ENCODE data around the gene IQCH. TPM values are rescaled to one million over a fixed set of nuclear protein-coding genes. Genes with fewer than 3 reads are reported as not detected.

IQCH gene
- total RNA-seq, 1 donor from 2014 or later, result 5.2 TPM

DNA sequence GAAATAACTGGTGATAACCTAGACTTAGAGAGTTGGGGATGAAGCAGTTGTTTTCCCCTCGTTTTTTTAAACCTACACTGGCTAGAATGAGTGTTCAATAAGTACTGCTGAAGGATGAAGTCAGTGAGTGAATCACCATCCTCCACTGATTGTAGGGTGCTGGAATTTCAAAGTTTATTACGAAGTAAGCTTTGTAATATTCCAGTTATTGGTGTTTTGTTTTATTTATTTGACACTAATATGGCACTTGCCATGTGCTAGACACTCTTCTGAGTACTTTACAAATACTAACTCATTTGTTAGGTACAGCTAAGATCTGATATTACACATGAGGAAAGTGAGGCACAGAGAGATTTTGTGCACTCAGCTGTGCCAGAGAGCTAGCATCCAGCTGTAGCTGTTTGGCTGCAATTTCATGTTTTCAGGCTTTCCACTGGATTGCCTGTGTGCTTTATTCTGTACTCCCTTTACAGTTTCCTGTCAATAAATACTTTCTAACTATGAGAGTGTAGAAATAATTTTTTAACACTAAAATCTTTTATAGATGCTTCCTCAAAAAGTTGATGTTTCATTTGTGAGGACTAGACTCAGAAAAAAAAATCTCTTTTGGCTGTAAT is 293.8 kb downstream of the IQCH start:
- Mint-ChIP-seq H3K9me3 (ENCODE audit: low read depth) (no peaks in the 10 kb centered on the region), H3K27me3 (no peaks in the 10 kb centered on the region), H3K4me1 (ENCODE audit: low read depth) (peaks cover 23% of the 10 kb centered on the region), H3K4me3 (ENCODE audit: low read depth) (no peak overlapping the region), H3K27ac (no peak overlapping the region), H3K36me3 (ENCODE audit: insufficient read depth) (peaks cover 8% of the 10 kb centered on the region)
- no peak for TF ChIP-seq CTCF (IDR thresholded peaks at IDR 0.05; ENCODE audit: unreplicated experiment)
- DNase-seq (ENCODE audit: low spot score, unreplicated experiment), result no peak

GRCh38 chr15:67548862-67549651 is 294.5 kb downstream of the IQCH start:
- H3K27me3 Mint-ChIP-seq, result no peaks in the 10 kb centered on the region
- H3K4me1 Mint-ChIP-seq (ENCODE audit: low read depth), result peaks cover 19% of the 10 kb centered on the region
- no peak for DNase-seq (ENCODE audit: low spot score, unreplicated experiment)
- H3K36me3 Mint-ChIP-seq (ENCODE audit: insufficient read depth), result peaks cover 8% of the 10 kb centered on the region
- no peak overlapping the region for H3K27ac Mint-ChIP-seq
- H3K9me3 Mint-ChIP-seq (ENCODE audit: low read depth), result no peaks in the 10 kb centered on the region
- no peak for TF ChIP-seq CTCF (IDR thresholded peaks at IDR 0.05; ENCODE audit: unreplicated experiment)
- no peak overlapping the region for H3K4me3 Mint-ChIP-seq (ENCODE audit: low read depth)

DNA sequence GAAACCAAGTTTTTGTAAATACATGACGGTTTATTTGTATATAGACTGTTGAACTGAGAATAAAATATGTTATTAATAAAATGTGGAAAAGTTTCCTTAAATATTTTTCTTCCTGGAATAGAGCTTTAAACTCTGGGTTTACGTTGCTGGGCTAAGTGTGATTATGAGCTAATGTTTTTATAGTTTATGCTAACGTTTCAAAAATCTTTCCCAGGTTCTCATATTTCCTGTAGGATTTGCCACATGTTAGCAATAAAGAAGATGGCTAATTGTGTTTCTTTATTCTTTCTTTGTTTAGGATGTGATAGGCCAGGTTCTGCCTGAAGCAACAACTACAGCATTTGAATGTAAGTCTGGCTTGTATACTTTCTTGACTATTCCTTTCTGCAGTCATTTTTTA is 295.1 kb downstream of the IQCH start:
- Mint-ChIP-seq H3K4me3 (ENCODE audit: low read depth) (no peak overlapping the region), H3K27me3 (no peaks in the 10 kb centered on the region), H3K36me3 (ENCODE audit: insufficient read depth) (peaks cover 8% of the 10 kb centered on the region), H3K9me3 (ENCODE audit: low read depth) (no peaks in the 10 kb centered on the region), H3K27ac (no peak overlapping the region), H3K4me1 (ENCODE audit: low read depth) (peaks cover 16% of the 10 kb centered on the region)
- TF ChIP-seq CTCF (IDR thresholded peaks at IDR 0.05; ENCODE audit: unreplicated experiment), result no peak
- DNase-seq (ENCODE audit: low spot score, unreplicated experiment), result no peak

GRCh38 chr15:67550522-67550921 is 295.9 kb downstream of the IQCH start:
- Mint-ChIP-seq H3K27me3 (no peaks in the 10 kb centered on the region), H3K4me3 (ENCODE audit: low read depth) (no peak overlapping the region), H3K9me3 (ENCODE audit: low read depth) (no peaks in the 10 kb centered on the region), H3K27ac (no peak overlapping the region), H3K36me3 (ENCODE audit: insufficient read depth) (peaks cover 9% of the 10 kb centered on the region), H3K4me1 (ENCODE audit: low read depth) (peaks cover 12% of the 10 kb centered on the region)
- no peak for DNase-seq (ENCODE audit: low spot score, unreplicated experiment)
- no peak for TF ChIP-seq CTCF (IDR thresholded peaks at IDR 0.05; ENCODE audit: unreplicated experiment)

- no peak for TF ChIP-seq CTCF (IDR thresholded peaks at IDR 0.05; ENCODE audit: unreplicated experiment)
- Mint-ChIP-seq H3K27me3 (no peaks in the 10 kb centered on the region), H3K9me3 (ENCODE audit: low read depth) (no peaks in the 10 kb centered on the region), H3K27ac (no peak overlapping the region), H3K4me3 (ENCODE audit: low read depth) (no peak overlapping the region), H3K4me1 (ENCODE audit: low read depth) (peaks cover 12% of the 10 kb centered on the region), H3K36me3 (ENCODE audit: insufficient read depth) (peaks cover 12% of the 10 kb centered on the region)
- DNase-seq (ENCODE audit: low spot score, unreplicated experiment), result no peak
These were observed 296.7 kb downstream of the IQCH start for GRCh38 chr15:67551207-67551743.

Other genes starting within 250 kb of the IQCH start
- 49.9 and 51.3 TPM in 2 replicates for gene SMAD3, start 189.2 kb upstream of the IQCH start, total RNA-seq
- gene AAGAB, start 125 bp upstream of the IQCH start, total RNA-seq, result 60.5 and 60.6 TPM in 2 replicates